RCC 7860 (cell line): ENCODE data around the gene TARBP2.
"Not testable (repeated sequence)": the region's sequence is repeated elsewhere in the genome, so short reads cannot be mapped to it uniquely, and the experiment has no call there.

Experiments
- DNase-seq: peaks from one replicate; pipeline ENCODE4 v3.0.0-alpha.2; 2015; ENCODE audit warnings: low spot score
- FAIRE-seq: peaks from 2 replicates; lab custom pipeline; 2012; peaks lifted over from hg19 to GRCh38; lab: Jason Lieb, UNC

TARBP2 gene

GRCh38 chr12:53474077-53474476 is 27.0 kb upstream of the TARBP2 start:
- DNase-seq (no peak), FAIRE-seq (no peak)

- FAIRE-seq (no peak), DNase-seq (no peak)
Measured at GRCh38 chr12:53474819-53475218, 26.3 kb upstream of the TARBP2 start.

- DNase-seq (no peak), FAIRE-seq (no peak)
Measured at GRCh38 chr12:53476769-53477209, 24.3 kb upstream of the TARBP2 start.

- FAIRE-seq: no peak
- DNase-seq: no peak
Measured at GRCh38 chr12:53478865-53479264, 22.2 kb upstream of the TARBP2 start.

- no peak for FAIRE-seq
- DNase-seq: no peak
Measured at GRCh38 chr12:53479331-53479730, 21.8 kb upstream of the TARBP2 start.

GRCh38 chr12:53480491-53481442 is 20.3 kb upstream of the TARBP2 start:
- DNase-seq (no peak), FAIRE-seq (no peak)

- DNase-seq, FAIRE-seq: not testable (repeated sequence)
Measured at GRCh38 chr12:53481458-53481857, 19.6 kb upstream of the TARBP2 start.

GRCh38 chr12:53481939-53482586 is 19.0 kb upstream of the TARBP2 start:
- FAIRE-seq (no peak), DNase-seq (no peak)

GRCh38 chr12:53482626-53483168 is 18.4 kb upstream of the TARBP2 start:
- no peak for FAIRE-seq
- no peak for DNase-seq

GRCh38 chr12:53483225-53483978 is 17.7 kb upstream of the TARBP2 start:
- no peak for DNase-seq
- no peak for FAIRE-seq

- DNase-seq: no peak
- FAIRE-seq: no peak
Measured at GRCh38 chr12:53483979-53484377, 17.1 kb upstream of the TARBP2 start.

GRCh38 chr12:53484686-53485575 is 16.2 kb upstream of the TARBP2 start:
- no peak for DNase-seq
- no peak for FAIRE-seq

- DNase-seq: no peak
Measured at GRCh38 chr12:53485955-53486735, 14.9 kb upstream of the TARBP2 start.

GRCh38 chr12:53486736-53487487 is 14.2 kb upstream of the TARBP2 start:
- no peak for FAIRE-seq
- DNase-seq: no peak

More at GRCh38 chr12:53485955-53486735, 14.9 kb upstream of the TARBP2 start:
- no peak for FAIRE-seq

- FAIRE-seq: peak; percentile 55
Measured at GRCh38 chr12:53489242-53489864, 11.7 kb upstream of the TARBP2 start.

GRCh38 chr12:53492188-53492587 is 8.9 kb upstream of the TARBP2 start:
- FAIRE-seq (no peak), DNase-seq (no peak)

More at GRCh38 chr12:53489242-53489864, 11.7 kb upstream of the TARBP2 start:
- peak; percentile 17 for DNase-seq

- DNase-seq (peak; percentile 60), FAIRE-seq (no peak)
Measured at GRCh38 chr12:53492830-53493609, 8.1 kb upstream of the TARBP2 start.
